HepG2 (cell line): Measurements from ENCODE around the gene COQ9. TPM values are rescaled to one million over a fixed set of nuclear protein-coding genes. Genes with fewer than 3 reads are reported as not detected.
A peak's percentile ranks its signal among the peaks of the same experiment; 100 is the strongest.

Experiments
- HDAC1 ChIP-seq: sonication (generic); formaldehyde crosslinking; IDR thresholded peaks from 2 replicates; pipeline ENCODE4 v1.5.1; 2020; ENCODE audit warnings: mild to moderate bottlenecking, missing genetic modification reagents
- MAF1 ChIP-seq: sonication (generic); formaldehyde crosslinking; IDR thresholded peaks from 2 replicates; pipeline ENCODE4 v1.5.0; 2020; ENCODE audit warnings: missing genetic modification reagents, borderline replicate concordance
- RXRA ChIP-seq: sonication (generic); formaldehyde crosslinking; IDR thresholded peaks from 2 replicates; pipeline ENCODE4 v1.5.1; 2020; ENCODE audit warnings: missing genetic modification reagents
- RXRB ChIP-seq: IDR thresholded peaks from 2 replicates; pipeline ENCODE4 v1.6.1; 2016; ENCODE audit warnings: borderline replicate concordance, missing genetic modification reagents, missing compliant biosample characterization
- YY1 ChIP-seq: IDR thresholded peaks from 2 replicates; pipeline ENCODE4 v1.6.1; 2011; ENCODE audit warnings: low read length, low read depth, moderate library complexity, mild to moderate bottlenecking; ENCODE audit not compliant: insufficient read depth, insufficient replicate concordance
- ZEB1 ChIP-seq: IDR thresholded peaks from 2 replicates; pipeline ENCODE4 v1.6.1; 2012; ENCODE audit warnings: mild to moderate bottlenecking, low read depth, inconsistent platforms; ENCODE audit not compliant: insufficient replicate concordance
- ZFP91 ChIP-seq: sonication (generic); formaldehyde crosslinking; IDR thresholded peaks from 2 replicates; pipeline ENCODE4 v1.9.0; 2022; ENCODE audit warnings: missing genetic modification reagents, mild to moderate bottlenecking, borderline replicate concordance
- ZMYM3 ChIP-seq: sonication (generic); formaldehyde crosslinking; IDR thresholded peaks from 2 replicates; pipeline ENCODE4 v1.5.1; 2020; ENCODE audit warnings: mild to moderate bottlenecking, missing genetic modification reagents
- ZNF44 ChIP-seq: sonication (generic); formaldehyde crosslinking; IDR thresholded peaks from 2 replicates; pipeline ENCODE4 v1.5.1; 2020; ENCODE audit warnings: mild to moderate bottlenecking, missing genetic modification reagents
- ZNF597 ChIP-seq: sonication (generic); formaldehyde crosslinking; IDR thresholded peaks from 2 replicates; pipeline ENCODE4 v1.5.0; 2020; ENCODE audit warnings: missing genetic modification reagents
- ZNF761 ChIP-seq: sonication (generic); formaldehyde crosslinking; conservative IDR thresholded peaks from 2 replicates; pipeline ENCODE4 v1.4.0; 2020; ENCODE audit warnings: mild to moderate bottlenecking, missing genetic modification reagents
- ZNF816 ChIP-seq: sonication (generic); formaldehyde crosslinking; IDR thresholded peaks from 2 replicates; pipeline ENCODE4 v1.8.0; 2022; ENCODE audit warnings: missing genetic modification reagents, mild to moderate bottlenecking, borderline replicate concordance
- polyA plus RNA-seq, 8 experiments: library from polyadenylated mRNA; depleted of rRNA in 3 of 8; stranded (reverse) in 7 of 8; unstranded in 1 of 8; fragments of >200 nt; fragmentation: Illumina TruSeq in 4 of 8; extraction: Trizol in 4 of 8; gene quantifications; 2 replicates each; pipeline versions ENCODE4 v1.2.1 to v1.2.3, GENCODE V29; 2011 to 2016; ENCODE audit warnings: low read depth in 4 of 8, missing spikeins in 1 of 8, mixed read lengths in 1 of 8; ENCODE audit not compliant: insufficient read depth in 1 of 8
- total RNA-seq, 5 experiments: library from RNA; depleted of rRNA; stranded (reverse); fragments of >200 nt; fragmentation: Illumina TruSeq; extraction: Trizol; gene quantifications; 2 replicates each; pipeline ENCODE4 v1.2.3, GENCODE V29; 2016; ENCODE audit warnings: low read depth in 1 of 5
- TF ChIP-seq, protein P1 (sequence below): sonication (generic); formaldehyde crosslinking; IDR thresholded peaks from 2 replicates; pipeline ENCODE4 v1.4.0; 2020; ENCODE audit warnings: missing genetic modification reagents
- TF ChIP-seq, protein P2 (sequence below): sonication (generic); formaldehyde crosslinking; IDR thresholded peaks from 2 replicates; pipeline ENCODE4 v1.8.0; 2022; ENCODE audit warnings: mild to moderate bottlenecking, missing genetic modification reagents
- TF ChIP-seq, protein P3 (sequence below): sonication (generic); formaldehyde crosslinking; conservative IDR thresholded peaks from 2 replicates; pipeline ENCODE4 v1.8.0; 2022; ENCODE audit warnings: mild to moderate bottlenecking, moderate library complexity, missing genetic modification reagents
- TF ChIP-seq, protein P4 (sequence below): sonication (generic); formaldehyde crosslinking; IDR thresholded peaks from 2 replicates; pipeline ENCODE4 v1.9.0; 2021; ENCODE audit warnings: missing genetic modification reagents, borderline replicate concordance
- TF ChIP-seq, protein P5 (sequence below): sonication (generic); formaldehyde crosslinking; IDR thresholded peaks from 2 replicates; pipeline ENCODE4 v1.5.0; 2020; ENCODE audit warnings: missing genetic modification reagents

The COQ9 gene
- total and polyA plus RNA-seq, 2 of the 13 experiments (the other 11 are each of a cell fraction or from before 2014, with no cell fraction given) = 57.5 to 108 TPM

GRCh38 chr16:57485091-57485915 is 38.0 kb downstream of the COQ9 start (continued):
- TF ChIP-seq, protein P1, sequence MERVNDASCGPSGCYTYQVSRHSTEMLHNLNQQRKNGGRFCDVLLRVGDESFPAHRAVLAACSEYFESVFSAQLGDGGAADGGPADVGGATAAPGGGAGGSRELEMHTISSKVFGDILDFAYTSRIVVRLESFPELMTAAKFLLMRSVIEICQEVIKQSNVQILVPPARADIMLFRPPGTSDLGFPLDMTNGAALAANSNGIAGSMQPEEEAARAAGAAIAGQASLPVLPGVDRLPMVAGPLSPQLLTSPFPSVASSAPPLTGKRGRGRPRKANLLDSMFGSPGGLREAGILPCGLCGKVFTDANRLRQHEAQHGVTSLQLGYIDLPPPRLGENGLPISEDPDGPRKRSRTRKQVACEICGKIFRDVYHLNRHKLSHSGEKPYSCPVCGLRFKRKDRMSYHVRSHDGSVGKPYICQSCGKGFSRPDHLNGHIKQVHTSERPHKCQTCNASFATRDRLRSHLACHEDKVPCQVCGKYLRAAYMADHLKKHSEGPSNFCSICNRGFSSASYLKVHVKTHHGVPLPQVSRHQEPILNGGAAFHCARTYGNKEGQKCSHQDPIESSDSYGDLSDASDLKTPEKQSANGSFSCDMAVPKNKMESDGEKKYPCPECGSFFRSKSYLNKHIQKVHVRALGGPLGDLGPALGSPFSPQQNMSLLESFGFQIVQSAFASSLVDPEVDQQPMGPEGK (CRISPR knock-in tag) = peak; percentile 62
- TF ChIP-seq RXRB (CRISPR knock-in tag) (0 out of 2 replicates have a peak, but pooled peaks have one; percentile 26), YY1 (no peak), ZEB1 (no peak), RXRA (0 out of 2 replicates have a peak, but pooled peaks have one; percentile 9), ZNF816 (CRISPR knock-in tag) (no peak), ZNF44 (no peak), HDAC1 (0 out of 2 replicates have a peak, but pooled peaks have one; percentile 2), ZNF761 (CRISPR knock-in tag) (no peak), ZMYM3 (CRISPR knock-in tag) (peak; percentile 43; the same call in 1 of the 2 replicates), ZFP91 (CRISPR knock-in tag) (peak; percentile 54; the same call in 1 of the 2 replicates), ZNF597 (no peak), MAF1 (CRISPR knock-in tag) (0 out of 2 replicates have a peak, but pooled peaks have one; percentile 36)
- TF ChIP-seq, protein P2, sequence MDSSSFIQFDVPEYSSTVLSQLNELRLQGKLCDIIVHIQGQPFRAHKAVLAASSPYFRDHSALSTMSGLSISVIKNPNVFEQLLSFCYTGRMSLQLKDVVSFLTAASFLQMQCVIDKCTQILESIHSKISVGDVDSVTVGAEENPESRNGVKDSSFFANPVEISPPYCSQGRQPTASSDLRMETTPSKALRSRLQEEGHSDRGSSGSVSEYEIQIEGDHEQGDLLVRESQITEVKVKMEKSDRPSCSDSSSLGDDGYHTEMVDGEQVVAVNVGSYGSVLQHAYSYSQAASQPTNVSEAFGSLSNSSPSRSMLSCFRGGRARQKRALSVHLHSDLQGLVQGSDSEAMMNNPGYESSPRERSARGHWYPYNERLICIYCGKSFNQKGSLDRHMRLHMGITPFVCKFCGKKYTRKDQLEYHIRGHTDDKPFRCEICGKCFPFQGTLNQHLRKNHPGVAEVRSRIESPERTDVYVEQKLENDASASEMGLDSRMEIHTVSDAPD (CRISPR knock-in tag) = no peak
- TF ChIP-seq, protein P3, sequence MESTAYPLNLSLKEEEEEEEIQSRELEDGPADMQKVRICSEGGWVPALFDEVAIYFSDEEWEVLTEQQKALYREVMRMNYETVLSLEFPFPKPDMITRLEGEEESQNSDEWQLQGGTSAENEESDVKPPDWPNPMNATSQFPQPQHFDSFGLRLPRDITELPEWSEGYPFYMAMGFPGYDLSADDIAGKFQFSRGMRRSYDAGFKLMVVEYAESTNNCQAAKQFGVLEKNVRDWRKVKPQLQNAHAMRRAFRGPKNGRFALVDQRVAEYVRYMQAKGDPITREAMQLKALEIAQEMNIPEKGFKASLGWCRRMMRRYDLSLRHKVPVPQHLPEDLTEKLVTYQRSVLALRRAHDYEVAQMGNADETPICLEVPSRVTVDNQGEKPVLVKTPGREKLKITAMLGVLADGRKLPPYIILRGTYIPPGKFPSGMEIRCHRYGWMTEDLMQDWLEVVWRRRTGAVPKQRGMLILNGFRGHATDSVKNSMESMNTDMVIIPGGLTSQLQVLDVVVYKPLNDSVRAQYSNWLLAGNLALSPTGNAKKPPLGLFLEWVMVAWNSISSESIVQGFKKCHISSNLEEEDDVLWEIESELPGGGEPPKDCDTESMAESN (CRISPR knock-in tag) = 0 out of 2 replicates have a peak, but pooled peaks have one; percentile 51
- TF ChIP-seq, protein P4, sequence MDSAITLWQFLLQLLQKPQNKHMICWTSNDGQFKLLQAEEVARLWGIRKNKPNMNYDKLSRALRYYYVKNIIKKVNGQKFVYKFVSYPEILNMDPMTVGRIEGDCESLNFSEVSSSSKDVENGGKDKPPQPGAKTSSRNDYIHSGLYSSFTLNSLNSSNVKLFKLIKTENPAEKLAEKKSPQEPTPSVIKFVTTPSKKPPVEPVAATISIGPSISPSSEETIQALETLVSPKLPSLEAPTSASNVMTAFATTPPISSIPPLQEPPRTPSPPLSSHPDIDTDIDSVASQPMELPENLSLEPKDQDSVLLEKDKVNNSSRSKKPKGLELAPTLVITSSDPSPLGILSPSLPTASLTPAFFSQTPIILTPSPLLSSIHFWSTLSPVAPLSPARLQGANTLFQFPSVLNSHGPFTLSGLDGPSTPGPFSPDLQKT (CRISPR knock-in tag) = no peak
- TF ChIP-seq, protein P5, sequence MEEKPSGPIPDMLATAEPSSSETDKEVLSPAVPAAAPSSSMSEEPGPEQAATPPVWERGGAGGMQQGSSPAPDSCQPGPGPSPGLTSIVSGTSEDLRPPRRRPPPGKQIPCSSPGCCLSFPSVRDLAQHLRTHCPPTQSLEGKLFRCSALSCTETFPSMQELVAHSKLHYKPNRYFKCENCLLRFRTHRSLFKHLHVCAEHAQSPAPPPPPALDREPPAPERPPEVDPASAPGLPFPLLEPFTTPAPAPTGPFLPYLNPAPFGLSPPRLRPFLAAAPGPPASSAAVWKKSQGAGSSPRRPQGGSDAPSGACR (CRISPR knock-in tag) = 0 out of 2 replicates have a peak, but pooled peaks have one; percentile 53
